Vagina (tissue), 2 donors: ENCODE data around the gene HOXD4. TPM values are rescaled to one million over a fixed set of nuclear protein-coding genes. Genes with fewer than 3 reads are reported as not detected.
A peak's percentile ranks its signal among the peaks of the same experiment; 100 is the strongest.

Experiments used
- DNase-seq, 2 donors: peaks; one replicate each; pipeline ENCODE4 v3.0.0-alpha.2; 2017; ENCODE audit errors: extremely low spot score in 2 of 2
- H3K27ac ChIP-seq: fragments of 200-600 bp; sonication (generic); one replicate; pipeline ENCODE4 v1.5.1; 2019
- H3K27me3 ChIP-seq: fragments of 200-600 bp; sonication (generic); one replicate; pipeline ENCODE4 v1.5.1; 2019
- H3K36me3 ChIP-seq, 2 donors: fragments of 200-600 bp; sonication (generic); one replicate each; pipeline ENCODE4 v1.5.1; 2017 to 2019
- H3K4me1 ChIP-seq: fragments of 200-600 bp; sonication (generic); one replicate; pipeline ENCODE4 v1.5.1; 2019
- H3K4me3 ChIP-seq, 2 donors: fragments of 200-600 bp; sonication (generic); 1 replicate in 1 of 2; 2 replicates in 1 of 2; pipeline ENCODE4 v1.5.1; 2016 to 2019
- H3K9me3 ChIP-seq: fragments of 200-600 bp; sonication (generic); one replicate; pipeline ENCODE4 v1.5.1; 2019
- POLR2A ChIP-seq, 2 donors: fragments of 450-650 bp; IDR thresholded peaks; one replicate each; pipeline ENCODE4 v1.6.1; 2017; ENCODE audit warnings: antibody characterized with exemption in 2 of 2, mild to moderate bottlenecking in 2 of 2, moderate library complexity in 2 of 2
- POLR2AphosphoS5 ChIP-seq, 2 donors: sonication (generic); formaldehyde crosslinking; IDR thresholded peaks; one replicate each; pipeline ENCODE4 v1.9.0; 2017; ENCODE audit warnings: antibody characterized with exemption in 2 of 2, mild to moderate bottlenecking in 2 of 2, low read depth in 1 of 2; ENCODE audit not compliant: insufficient read depth in 1 of 2
- intact Hi-C: fragments of 100-400 bp; cut with DNase I; formaldehyde crosslinking; loops from one replicate; pipeline ENCODE4 v1.15.1; 2023
- microRNA counts, 2 donors: library from miRNA; unstranded; fragments of <30 nt; microRNA quantifications; one replicate each; lab custom pipeline; 2016 to 2017
- microRNA-seq: library from miRNA; unstranded; fragments of <30 nt; microRNA quantifications from one replicate; pipeline ENCODE4, GENCODE V29; 2017; ENCODE audit warnings: borderline number of aligned reads, borderline replicate concordance
- small RNA-seq: library from RNA; depleted of rRNA; stranded (forward); fragments of <200 nt; gene quantifications from one replicate; pipeline ENCODE3, GENCODE V24; 2016
- total RNA-seq: library from RNA; depleted of rRNA; stranded (reverse); fragments of >200 nt; gene quantifications from one replicate; pipeline ENCODE4 v1.2.3, GENCODE V29; 2016
- TF ChIP-seq, protein P1 (sequence below), 3 experiments: fragments of 450-650 bp in 2 of 3; fragments of 200-600 bp in 1 of 3; sonication (generic) in 1 of 3; IDR thresholded peaks; one replicate each; pipeline ENCODE4 v1.5.1; 2017 to 2019; ENCODE audit warnings: antibody characterized with exemption in 3 of 3, mild to moderate bottlenecking in 2 of 3, moderate library complexity in 2 of 3

HOXD4 gene
- total RNA-seq, 1 donor from 2014 or later = 4.9 TPM

DNA sequence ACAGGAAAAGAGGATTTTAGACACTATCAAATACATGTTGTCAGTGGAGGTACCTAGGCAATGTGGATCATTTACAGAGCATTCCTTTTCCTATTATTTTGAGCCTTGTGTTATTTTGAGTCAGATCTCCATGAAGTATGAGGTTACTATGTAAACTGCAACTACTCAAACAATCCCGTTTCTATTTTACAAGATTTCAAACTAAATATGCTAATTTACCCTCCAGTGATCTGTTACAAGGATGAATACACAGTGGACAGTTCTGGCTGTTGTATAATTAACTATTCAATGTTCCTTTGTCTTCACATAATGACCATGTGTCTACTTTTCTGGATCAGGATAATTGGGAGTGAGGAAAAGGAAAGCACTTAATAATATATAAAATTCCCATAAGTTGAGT, 41.7 kb downstream of the HOXD4 start:
- H3K36me3 ChIP-seq = no peaks in the 10 kb centered on the region
- TF ChIP-seq, protein P1, sequence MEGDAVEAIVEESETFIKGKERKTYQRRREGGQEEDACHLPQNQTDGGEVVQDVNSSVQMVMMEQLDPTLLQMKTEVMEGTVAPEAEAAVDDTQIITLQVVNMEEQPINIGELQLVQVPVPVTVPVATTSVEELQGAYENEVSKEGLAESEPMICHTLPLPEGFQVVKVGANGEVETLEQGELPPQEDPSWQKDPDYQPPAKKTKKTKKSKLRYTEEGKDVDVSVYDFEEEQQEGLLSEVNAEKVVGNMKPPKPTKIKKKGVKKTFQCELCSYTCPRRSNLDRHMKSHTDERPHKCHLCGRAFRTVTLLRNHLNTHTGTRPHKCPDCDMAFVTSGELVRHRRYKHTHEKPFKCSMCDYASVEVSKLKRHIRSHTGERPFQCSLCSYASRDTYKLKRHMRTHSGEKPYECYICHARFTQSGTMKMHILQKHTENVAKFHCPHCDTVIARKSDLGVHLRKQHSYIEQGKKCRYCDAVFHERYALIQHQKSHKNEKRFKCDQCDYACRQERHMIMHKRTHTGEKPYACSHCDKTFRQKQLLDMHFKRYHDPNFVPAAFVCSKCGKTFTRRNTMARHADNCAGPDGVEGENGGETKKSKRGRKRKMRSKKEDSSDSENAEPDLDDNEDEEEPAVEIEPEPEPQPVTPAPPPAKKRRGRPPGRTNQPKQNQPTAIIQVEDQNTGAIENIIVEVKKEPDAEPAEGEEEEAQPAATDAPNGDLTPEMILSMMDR (IDR thresholded peaks at IDR 0.05) = no peak
- no peak for TF ChIP-seq POLR2A (IDR thresholded peaks at IDR 0.05)
- TF ChIP-seq POLR2AphosphoS5 (IDR thresholded peaks at IDR 0.05; ENCODE audit: insufficient read depth in 1 of 2, low read depth in 1 of 2) = no peak
- peaks cover 17% of the 10 kb centered on the region for H3K4me1 ChIP-seq
- intact Hi-C loops = no loop called here
- no peak overlapping the region for H3K4me3 ChIP-seq
- H3K9me3 ChIP-seq = no peaks in the 10 kb centered on the region
- no peak overlapping the region for H3K27ac ChIP-seq
- DNase-seq = no peak
- peaks cover 20% of the 10 kb centered on the region for H3K27me3 ChIP-seq

DNA sequence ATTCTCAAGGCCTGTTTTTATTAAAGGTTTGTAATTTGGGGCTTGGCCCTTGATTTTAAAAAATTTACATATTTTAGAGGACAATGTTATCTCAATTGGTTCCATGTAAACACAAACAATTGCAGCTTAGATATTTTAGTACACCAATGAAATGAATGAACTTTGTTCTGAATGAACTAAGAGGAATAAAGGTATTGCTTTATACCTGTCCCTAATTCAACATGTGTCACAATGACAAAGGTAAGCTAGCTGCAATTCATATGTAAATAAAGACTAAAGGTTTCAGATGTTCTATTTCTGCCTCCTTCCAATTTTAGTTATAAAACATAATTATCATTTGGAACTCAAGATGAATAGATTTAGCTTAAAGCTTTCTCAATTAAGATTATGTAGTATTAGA, 48.6 kb downstream of the HOXD4 start:
- TF ChIP-seq POLR2A (IDR thresholded peaks at IDR 0.05) (no peak), POLR2AphosphoS5 (IDR thresholded peaks at IDR 0.05; ENCODE audit: insufficient read depth in 1 of 2, low read depth in 1 of 2) (no peak)
- TF ChIP-seq, protein P1 (IDR thresholded peaks at IDR 0.05) = no peak
- intact Hi-C loops = no loop called here
- DNase-seq = no peak
- H3K9me3 ChIP-seq = no peaks in the 10 kb centered on the region
- H3K36me3 ChIP-seq = no peaks in the 10 kb centered on the region
- no peaks in the 10 kb centered on the region for H3K4me1 ChIP-seq
- no peak overlapping the region for H3K27ac ChIP-seq
- H3K4me3 ChIP-seq = no peak overlapping the region
- H3K27me3 ChIP-seq = no peaks in the 10 kb centered on the region

DNA sequence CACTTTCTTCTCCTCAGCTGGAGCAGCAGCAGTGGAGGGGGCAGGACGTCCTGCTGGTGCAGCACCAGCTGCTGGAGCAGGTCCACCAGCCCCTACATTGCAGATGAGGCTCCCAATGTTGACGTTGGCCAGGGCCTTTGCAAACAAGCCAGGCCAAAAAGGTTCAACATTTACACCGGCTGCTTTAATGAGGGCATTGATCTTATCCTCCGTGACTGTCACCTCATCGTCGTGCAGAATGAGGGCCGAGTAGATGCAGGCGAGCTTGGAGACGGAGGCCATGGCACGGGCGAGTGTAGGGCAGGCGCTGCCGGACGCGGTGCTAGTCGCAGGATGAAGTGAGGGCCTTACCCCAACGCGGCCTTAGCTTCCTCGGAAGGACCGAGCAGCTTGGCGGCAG, 49.6 kb downstream of the HOXD4 start:
- Histone ChIP-seq H3K27ac (no peak overlapping the region), H3K36me3 (no peaks in the 10 kb centered on the region), H3K9me3 (no peaks in the 10 kb centered on the region), H3K27me3 (no peaks in the 10 kb centered on the region), H3K4me1 (no peaks in the 10 kb centered on the region), H3K4me3 (no peak overlapping the region)
- no peak for DNase-seq
- no peak for TF ChIP-seq POLR2A (IDR thresholded peaks at IDR 0.05)
- no peak for TF ChIP-seq POLR2AphosphoS5 (IDR thresholded peaks at IDR 0.05; ENCODE audit: insufficient read depth in 1 of 2, low read depth in 1 of 2)
- TF ChIP-seq, protein P1 (IDR thresholded peaks at IDR 0.05) = no peak
- intact Hi-C loops = no loop called here

DNA sequence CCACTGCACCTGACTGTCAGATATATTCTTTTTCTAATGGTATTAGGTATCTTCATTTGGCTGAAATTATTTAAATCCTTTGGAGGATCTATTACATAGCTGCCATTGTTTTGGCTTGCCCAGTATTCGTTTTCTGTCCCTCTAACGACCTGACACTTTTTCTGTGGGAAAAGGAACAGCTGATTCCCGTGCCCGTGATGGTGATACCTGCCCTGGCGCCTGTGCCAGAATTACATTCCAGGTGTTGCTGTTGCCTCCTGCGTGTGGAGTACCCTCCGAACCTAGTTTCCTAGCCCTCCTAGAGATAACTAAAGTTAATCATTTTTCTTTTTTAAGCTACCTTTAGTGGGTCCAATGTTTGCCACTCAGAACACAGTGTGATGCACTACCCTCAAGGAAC, 51.1 kb downstream of the HOXD4 start:
- Histone ChIP-seq H3K27me3 (no peaks in the 10 kb centered on the region), H3K36me3 (no peaks in the 10 kb centered on the region), H3K9me3 (no peaks in the 10 kb centered on the region), H3K27ac (no peak overlapping the region), H3K4me1 (no peaks in the 10 kb centered on the region), H3K4me3 (no peak overlapping the region)
- intact Hi-C loops = no loop called here
- TF ChIP-seq, protein P1 (IDR thresholded peaks at IDR 0.05) = no peak
- TF ChIP-seq POLR2A (IDR thresholded peaks at IDR 0.05) (no peak), POLR2AphosphoS5 (IDR thresholded peaks at IDR 0.05; ENCODE audit: insufficient read depth in 1 of 2, low read depth in 1 of 2) (no peak)
- no peak for DNase-seq

MicroRNAs within 50 kb of the gene (microRNA counts, 767-probe panel; counts per million panel counts)
- microRNA hsa-miR-10b-5p (lab: Ali Mortazavi, UCI) = 5,357 to 5,713 counts per million in 2 donors

Small RNAs within 50 kb of the gene (microRNA-seq; reads per million reads assigned to microRNA genes)
- 8,714 reads per million, percentile 93 among the genes with 10 or more reads in this experiment for gene MIR10B

Small RNAs within 50 kb of the gene (small RNA-seq; reads per million reads assigned to genes)
- gene MIR10B = 239,578 reads per million, percentile 100 among the genes with 10 or more reads in this experiment

Other genes starting within 250 kb of the HOXD4 start
- gene LNPK, start 149.3 kb upstream of the HOXD4 start, total RNA-seq = 32.7 TPM
- 0.98 TPM for gene EVX2, start 67.6 kb upstream of the HOXD4 start, total RNA-seq
- 15.7 TPM for gene HOXD13, start 58.8 kb upstream of the HOXD4 start, total RNA-seq
- 1.7 TPM for gene HOXD12, start 51.8 kb upstream of the HOXD4 start, total RNA-seq
- 19.4 TPM for gene HOXD11, start 44.3 kb upstream of the HOXD4 start, total RNA-seq
- 19.6 TPM for gene HOXD10, start 34.8 kb upstream of the HOXD4 start, total RNA-seq
- 12.5 TPM for gene HOXD9, start 28.8 kb upstream of the HOXD4 start, total RNA-seq
- gene HOXD8, start 21.8 kb upstream of the HOXD4 start, total RNA-seq = 10.3 TPM
- 11.8 TPM for gene HOXD3, start 5.8 kb downstream of the HOXD4 start, total RNA-seq
- 1.2 TPM for gene HOXD1, start 37.1 kb downstream of the HOXD4 start, total RNA-seq
- gene MTX2, start 117.9 kb downstream of the HOXD4 start, total RNA-seq = 39.3 TPM